GM21576 (cell line): Measurements from ENCODE around the gene CAMK1D.

Experiments used
- ATAC-seq: cut with Tn5 transposase; IDR thresholded peaks from one replicate; pipeline ENCODE4 v1.9.1; 2021; ENCODE audit warnings: mild to moderate bottlenecking, moderate library complexity; ENCODE audit not compliant: unreplicated experiment

CAMK1D gene

DNA sequence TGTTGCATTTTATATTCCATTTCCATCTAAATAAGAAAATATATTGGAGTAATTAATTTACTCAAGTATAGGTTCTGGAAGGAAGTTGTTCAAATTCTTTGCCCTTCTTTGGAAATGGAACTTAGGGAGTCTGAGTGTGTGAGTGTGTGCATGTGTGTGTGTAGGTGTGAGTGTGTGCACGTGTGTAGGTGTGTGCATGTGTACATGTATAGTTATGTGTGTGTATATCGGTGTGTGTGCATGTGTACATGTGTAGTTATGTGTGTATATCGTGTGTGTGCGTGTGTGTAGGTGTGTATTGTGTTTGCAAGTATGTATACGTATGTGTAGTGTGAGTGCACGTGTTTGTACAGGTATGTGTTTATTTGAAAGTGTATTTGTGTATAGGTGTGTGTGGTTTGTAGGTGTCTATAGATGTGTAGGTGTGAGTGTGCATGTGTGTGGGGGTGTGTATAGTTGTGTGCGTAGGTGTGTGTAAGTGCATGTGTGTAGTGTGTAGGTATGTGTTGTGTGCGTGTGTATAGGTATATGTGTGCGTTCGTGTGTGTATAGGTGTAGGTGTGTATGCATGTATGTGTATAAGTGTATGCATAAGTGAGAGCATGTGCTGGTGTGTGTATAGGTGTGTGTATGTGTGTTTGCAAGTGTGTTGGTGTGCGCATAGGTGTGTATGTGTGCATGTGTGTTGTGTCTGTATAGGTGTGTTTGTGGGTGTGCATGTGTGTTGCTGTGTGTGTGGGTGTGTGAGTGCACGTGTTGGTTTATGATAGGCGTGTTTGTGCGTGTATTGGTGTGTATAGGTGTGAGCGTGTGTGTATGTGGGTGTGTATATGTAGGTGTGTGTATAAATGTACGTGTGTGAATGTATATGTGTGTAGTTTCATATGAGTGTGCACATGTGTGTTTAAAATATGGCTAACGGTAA is 266.2 kb downstream of the CAMK1D start:
- no peak for ATAC-seq

DNA sequence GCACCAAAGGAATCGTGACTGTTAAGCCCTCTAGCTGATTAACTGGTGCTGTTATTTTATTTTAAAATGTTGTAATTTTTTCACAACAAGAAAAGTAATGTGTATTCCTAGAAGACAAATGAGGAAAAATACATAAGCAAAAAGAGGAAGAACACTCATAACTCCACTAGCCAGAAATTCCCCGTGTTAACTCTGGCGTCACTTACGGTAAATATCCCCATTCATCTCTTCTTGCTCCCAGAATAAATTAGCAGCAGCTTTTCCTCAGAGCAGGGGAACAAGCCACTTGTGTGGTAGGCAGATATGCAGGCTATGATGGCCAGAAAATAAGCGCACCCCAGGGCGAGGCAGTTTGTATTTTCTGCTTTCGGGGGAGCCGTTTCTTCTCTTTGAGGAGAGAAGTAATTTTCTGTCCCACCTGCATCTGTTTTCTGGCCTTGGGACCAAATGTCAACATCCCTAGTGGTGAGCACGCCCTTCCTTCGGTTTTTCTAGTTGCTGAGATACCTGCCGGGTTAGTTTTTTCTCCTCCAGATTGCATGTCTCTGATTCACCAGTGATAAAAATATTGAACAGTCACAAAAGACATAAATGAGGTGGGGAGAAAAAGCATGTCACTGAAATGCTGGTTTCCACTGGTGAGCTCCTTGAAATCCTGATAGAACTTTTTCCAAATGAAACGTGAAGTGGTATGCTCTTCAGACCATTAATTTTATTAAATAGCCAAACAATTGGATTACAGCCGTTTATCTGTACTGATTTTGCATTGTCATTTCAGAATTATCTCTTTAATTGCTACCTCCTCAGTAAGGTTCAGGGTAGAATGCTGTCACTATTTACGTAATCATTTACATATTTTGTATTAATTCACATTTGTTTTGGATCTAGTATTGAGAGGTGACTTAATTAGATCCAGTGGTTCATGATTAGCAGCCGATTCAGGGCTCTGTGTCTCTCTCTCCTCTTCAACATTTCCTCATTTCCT is 268.1 kb downstream of the CAMK1D start:
- no peak for ATAC-seq

DNA sequence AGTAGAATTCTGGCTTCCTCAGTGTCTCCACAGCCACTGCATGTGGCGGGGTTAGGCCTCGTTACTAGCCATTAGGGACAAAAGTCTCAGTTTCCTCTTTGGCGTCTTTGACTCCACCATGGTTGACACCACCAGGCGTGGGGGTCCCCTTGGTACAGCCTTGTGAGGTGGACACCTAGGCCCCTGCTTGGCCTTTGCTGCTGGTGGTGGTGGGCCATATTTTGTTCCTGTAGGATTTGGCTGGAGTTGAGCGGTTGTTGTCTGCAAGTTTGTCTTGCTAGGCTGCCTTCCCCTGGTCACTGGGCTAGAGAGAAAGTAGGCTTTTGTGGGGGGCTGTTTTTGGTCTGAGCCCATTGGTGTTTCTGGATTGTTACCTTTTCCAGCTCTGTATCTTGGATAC is 272.7 kb downstream of the CAMK1D start:
- no peak for ATAC-seq

DNA sequence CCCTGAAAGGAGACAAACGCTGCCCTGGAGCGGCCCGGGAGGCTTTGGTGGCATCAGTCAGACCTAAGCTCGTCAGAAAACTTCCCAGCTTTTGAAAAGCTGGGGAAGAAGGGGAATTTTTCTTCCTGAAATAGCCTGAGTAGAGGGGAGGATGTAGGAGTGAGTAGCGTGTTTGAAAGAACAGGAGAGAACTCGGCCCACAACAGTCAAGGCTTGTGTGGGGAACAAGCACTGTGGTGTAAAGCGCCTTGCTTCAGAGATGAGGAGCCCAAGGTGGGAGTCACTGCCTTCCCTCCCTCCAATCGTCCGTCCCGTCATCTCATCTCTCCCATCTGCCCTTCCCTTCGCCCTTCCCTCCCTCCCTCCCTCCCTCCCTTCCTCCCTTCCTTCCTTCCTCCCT is 273.3 kb downstream of the CAMK1D start:
- ATAC-seq: no peak

DNA sequence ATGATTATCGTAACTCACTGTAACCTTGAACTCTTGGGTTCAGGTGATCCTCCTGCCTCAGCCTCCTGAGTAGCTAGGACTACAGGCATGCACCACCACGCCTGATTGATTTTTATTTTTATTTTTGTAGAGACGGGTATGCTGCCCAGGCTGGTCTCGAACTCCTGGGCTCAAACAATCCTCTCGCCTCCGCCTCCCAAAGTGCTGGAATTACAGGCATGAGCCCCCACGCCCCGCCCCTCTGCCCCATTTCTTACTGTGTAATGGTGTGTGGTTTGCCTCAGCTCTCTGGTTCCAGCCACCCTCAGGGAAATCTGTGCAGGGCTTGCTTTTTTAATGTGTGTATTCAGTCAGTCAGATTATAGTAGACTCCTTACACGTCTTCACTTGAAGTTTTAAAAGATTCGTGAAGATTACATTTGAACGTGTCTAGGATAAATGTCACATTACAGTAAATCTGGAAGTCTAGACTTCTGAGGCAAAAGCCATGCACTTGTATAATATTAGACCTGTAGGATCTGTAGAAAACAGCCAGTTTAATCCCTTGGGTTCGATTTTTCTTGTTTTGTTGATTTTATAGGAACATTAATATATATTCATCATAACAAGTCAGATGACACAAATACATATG is 276.2 kb downstream of the CAMK1D start:
- ATAC-seq: no peak

DNA sequence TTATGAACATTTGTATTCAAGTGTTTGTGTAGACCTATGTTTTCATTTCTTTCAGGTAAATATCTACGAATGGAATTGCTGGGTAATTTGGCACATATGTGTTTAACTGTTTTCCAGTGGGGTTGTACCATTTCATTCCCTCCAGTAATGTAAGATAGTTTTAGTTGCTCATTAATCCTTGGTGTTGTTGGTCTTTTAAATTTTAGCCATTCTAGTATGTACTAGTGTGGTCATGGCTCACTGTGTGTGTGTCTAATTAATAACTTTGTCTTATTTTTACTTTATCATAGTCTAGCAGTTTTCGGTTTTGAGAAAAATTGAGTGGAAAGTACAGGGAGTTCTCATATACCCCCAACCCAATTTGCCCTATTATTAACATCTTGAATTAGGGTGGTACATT is 278.8 kb downstream of the CAMK1D start:
- no peak for ATAC-seq

DNA sequence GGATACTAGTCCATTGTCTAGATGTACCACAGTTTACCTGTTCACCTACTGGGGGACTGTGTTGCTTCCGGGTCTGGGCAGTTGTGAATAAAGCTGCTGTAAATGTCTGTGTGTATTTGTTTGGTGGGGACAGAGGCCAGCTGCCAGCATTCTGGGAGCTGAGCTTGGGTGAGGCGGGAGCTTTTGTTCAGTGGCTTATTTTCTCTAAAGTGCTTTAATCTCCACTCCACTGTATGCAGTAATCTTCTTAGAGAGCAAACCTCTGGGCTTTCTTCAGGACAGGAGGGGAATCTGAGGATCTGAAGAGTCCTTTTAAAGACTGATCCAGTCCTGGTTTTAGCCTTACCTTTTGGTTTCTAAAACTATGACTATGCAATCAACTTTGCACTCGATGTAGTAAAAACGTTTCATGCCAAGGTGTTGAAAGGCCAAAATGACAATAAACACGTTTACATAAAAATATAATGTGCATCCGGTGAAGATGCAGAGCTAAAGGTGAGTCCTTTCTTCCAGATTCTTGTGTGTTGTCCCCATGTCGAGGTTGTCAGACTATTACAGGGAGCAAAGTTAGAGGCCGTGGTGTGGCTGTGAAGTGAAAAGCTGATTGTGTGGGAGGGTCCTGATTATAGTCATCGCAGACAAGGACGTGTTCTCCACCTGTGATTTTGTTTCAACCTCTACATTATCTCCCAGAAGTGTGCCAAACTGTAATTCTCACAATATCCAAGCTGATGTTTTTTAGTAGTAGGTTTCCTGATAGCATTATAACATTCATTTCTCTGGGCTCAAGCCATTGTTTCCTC is 279.8 kb downstream of the CAMK1D start:
- no peak for ATAC-seq

DNA sequence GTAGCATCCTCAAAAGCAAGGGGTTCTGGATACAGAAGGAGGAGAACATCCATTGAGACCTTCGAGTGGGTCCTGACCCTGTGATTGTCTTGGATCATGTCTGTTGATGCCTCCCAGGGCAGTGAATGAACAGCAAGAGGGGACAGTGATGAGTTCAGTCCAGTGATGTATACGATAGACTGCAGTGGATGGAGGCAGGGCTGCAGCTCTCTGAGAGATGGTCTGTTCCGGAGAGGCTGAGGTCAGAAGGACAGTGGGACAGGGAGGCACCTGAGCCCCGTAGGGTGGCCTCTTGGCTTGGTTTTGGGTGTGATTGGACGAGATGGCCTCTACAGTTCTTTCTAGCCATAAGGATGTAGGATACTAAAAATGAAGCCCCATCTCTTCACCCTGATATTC is 280.4 kb downstream of the CAMK1D start:
- no peak for ATAC-seq

DNA sequence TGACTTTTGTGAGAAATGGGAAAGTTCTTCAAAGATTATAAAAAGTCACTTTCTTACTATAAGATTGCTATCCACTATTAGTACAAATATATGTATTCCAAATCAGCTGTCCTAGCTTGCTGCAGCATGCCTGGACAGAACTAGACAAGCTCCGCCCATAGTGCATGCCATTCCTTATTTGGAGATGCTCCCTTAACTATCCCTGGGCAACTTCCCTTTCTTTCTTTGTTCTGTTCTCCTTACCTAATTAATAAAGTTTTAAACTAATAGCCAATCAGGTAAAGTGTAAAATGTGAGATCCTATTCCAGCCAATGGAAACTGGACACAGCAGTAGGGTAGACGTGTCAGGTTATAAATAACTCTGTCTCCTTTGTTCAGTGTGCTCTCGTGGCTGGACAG is 281.9 kb downstream of the CAMK1D start:
- ATAC-seq: no peak

DNA sequence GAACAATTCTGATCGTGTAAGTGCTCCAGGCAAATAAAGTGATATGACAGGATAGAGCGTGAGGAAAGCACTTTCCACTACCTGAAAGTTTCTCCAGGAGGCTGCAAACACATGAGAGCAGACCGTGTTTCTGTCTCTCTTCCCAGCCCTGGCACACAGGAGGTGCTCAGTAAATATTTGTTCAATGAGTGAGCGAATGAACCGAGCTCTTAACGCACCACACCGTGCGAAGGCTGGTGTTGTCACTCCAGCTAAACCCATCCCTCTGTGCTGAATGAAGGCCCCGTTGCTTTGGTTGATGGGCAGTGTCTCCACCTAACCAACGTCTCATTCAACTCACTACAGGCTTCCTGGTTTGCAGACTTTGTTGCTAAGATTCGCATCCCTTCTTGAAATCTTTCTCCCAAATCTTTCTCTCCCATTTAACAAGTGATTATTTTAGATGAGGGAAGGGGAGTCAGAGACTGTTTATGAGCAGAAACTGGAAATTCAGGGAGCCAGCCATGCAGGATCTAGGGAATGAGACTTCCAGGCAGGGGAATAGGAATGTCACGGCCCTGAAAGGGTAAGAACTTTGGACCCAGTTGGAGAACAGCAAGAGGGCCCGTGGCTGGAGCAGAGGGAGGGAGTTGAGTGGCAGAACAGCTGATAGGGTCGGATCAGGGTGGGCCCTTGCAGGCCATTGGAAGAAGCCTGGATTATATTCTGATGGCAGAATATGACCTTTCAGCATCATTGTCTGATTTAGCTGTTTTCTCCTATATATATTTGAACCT is 282.6 kb downstream of the CAMK1D start:
- ATAC-seq: no peak

DNA sequence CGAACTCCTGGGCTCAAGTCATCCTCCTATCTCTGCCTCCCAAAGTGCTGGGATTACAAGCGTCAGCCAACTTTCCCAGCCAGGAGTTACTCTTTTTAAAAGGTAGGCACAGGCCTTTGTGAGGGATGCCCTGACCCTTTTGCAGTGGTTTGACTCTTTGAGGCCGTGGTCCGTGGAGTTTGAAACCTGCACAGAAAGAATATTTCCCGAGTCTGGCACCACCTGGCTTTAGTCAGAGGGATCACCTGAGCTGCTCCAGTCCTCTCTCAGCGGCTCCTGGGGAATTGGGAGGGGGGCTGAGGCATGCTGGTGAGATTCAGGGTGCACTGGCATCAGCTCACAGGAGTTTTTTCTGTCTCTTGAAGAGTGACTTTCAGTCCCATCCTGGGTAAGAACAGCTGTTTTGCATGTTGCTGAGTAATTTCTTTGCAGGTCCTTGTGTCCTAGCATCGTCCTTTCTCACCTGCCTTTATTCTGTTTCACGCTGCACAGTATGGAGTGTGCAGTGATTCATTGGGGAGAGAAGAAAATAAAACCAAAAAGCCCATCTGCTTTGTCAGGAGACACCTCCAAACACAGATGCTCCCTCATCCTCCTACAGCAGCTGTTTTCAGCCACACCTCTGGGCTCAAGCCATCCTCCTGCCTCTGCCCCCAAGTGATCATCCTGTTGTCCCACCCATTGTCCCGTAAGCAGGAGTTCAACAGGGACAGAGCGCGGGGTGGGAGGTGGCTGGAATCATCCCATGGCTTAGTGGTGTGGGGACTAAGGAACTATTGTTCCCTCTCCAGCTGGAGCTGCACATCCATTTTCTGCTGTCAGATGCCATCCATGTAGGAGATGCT is 284.7 kb downstream of the CAMK1D start:
- no peak for ATAC-seq

DNA sequence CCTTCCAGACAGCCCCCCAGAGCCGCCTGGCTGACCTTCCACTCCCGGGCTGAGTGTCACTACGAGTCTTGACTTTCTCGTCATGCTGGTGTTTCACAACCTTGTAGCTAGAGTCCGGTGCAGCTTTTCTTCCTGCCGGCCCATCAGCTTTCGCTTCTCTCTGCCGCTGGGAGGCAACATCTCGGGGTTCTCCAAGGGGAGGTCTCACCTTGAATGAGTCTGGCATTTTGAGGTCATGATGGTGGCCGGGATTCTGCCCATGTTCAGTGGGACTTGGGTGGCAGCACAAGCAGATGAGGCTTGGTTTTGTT is 285.2 kb downstream of the CAMK1D start:
- no peak for ATAC-seq

DNA sequence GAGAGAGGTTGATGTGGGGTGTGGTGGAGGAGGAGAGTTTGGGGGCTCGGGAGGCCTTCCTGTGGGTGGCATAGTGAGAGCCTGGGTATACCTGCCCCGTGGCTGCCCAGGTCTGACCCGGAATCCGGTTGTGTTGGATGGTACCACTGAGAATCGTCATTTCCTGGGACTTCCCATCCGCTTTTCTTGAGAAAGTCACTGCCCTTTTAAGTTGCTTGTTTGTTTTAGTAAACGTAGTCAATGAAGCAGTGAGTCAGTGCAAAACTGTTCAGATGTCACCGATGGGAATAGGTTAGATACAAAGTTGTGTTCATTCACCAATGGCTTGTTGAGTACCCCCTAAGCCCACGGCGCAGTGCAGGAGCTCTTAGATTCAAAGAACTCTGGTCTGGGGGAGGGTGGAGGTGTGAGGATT is 285.8 kb downstream of the CAMK1D start:
- no peak for ATAC-seq

DNA sequence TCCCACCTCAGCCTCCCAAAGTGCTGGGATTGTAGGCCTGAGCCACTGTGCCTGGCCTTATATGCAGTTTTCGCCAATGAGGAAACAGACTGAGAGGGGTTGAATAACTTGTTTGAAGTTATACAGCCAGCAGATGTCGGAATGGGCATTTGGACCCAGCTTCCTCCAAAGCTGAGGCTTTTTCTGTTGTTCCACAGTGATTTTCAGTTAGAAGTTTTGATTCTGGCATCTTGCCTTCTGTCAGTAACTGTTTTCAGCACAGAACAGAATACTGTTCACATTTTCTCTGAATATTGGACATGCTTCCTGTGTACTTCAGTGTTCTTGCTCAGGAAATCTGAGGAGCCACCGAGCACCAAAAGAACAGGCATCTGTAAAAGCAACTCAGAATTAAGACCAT is 287.2 kb downstream of the CAMK1D start:
- no peak for ATAC-seq

DNA sequence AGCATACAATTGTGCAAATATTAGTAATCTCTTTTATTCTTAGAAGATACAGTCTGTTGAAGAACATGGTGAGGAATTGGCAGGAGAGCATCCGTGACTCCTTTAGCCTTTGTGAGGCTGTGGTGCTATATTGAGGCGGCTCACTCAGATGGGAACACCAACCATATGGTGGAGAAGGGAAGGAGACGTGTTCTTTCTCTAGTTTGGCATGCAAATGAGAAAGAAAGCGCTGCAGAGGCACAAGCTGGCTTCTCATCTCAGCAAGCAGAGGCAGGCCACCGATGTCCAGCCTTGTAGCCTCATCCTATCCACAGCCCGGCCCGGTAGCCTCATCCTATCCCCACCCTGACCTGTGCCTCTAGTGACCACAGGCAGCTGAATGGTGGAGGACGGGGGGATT is 288.3 kb downstream of the CAMK1D start:
- no peak for ATAC-seq

DNA sequence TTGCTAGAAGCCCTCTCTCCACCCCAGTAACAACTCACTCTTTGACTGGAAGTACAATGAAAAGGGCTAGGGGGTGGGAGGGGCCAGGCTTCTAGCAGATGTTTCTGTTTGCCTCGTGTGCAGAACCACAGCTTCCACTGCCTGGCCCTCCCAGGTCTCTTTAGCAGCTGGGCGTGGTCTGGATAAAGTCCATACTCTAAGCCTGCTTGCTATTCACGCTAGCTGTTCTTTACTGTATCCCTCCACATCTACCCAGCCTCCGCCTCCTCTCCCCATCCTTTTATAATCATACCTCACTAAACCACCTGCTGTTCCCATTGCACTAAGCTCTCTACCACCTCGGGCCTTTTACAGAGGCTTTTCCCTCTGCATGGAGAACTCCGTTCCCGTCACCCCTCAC is 288.8 kb downstream of the CAMK1D start:
- no peak for ATAC-seq

DNA sequence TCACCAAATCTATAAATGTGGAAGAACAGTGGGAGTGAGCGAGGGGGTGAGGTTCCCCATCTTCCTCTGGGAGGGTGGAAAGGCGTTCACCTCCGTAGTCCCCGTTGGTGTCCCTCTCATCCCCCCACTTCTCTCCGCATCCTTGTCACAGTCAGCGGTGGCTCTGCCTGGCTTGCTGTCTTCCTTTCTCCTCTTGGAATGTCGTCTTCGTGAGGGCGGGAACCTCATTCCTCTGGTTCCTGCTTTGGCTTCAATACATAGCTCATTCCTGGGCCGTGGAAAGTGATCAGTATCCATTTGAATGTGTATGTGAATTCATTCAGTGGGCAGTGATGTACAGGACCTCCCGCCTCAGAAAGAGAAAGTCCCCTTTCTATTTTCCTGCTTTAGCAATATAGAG is 289.4 kb downstream of the CAMK1D start:
- ATAC-seq: no peak

DNA sequence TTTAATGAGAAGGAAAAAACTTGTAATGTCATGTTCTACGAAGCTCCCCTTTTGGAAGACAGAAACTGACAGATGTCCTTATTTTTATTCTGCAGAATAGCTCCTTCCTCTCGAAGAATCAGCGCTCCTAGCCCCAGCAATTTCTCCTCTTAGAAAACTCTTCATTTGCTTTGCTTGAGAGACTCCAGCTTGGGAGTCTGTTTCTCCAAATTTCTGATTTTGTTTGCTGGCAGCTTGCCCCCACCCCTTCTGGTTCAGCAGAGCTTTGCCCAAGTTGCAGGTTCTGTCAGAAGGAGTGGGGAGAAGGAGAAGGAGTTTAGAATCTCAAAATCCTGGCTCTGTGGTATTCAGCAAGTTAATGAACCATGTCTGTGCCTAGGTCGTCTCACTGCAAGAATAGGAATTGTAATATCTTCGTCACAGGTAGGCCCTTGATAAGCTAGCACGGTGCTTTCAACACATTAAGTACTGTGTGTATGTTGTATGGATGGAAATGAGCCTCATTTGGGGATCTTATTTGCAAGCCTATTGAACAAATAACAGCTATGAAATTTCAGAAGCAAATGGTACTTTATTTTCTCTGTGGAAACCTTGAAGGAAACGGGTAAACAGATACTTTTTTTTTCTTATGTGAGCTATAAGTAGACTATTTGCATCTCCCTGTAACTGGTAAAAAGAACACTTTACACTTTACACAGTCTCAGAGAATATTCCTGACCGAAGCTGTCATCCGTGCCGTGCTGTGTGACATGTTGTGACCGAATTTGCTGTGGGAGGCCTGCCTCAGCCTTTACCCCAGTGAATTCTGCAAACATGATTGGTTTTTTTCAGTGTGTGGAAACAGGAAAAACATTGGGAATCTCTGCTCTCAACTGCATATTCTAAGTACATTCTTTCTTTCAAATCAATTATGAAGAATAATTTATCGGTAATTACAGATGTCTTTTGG is 290.9 kb downstream of the CAMK1D start:
- ATAC-seq: no peak
